Endothelial cell of umbilical vein (primary cell): Measurements from ENCODE around the gene LSM5. TPM values are rescaled to one million over a fixed set of nuclear protein-coding genes. Genes with fewer than 3 reads are reported as not detected.

Experiments
- BruUV-seq: library from RNA; stranded (reverse); fragments of 400-500 nt; replicated peaks from 2 replicates; lab custom pipeline; 2021; lab: Mats Ljungman, UMichigan
- CTCF ChIA-PET: fragments of 300-600, 350-600 bp; sonication (Branson Sonifier 250); formaldehyde crosslinking; loops from one replicate; lab custom pipeline; 2021; ENCODE audit warnings: antibody characterized with exemption, inconsistent platforms; lab: Charles Lee
- POLR2A ChIA-PET: fragments of 300-600, 350-600 bp; sonication (Branson Sonifier 250); formaldehyde crosslinking; loops from one replicate; lab custom pipeline; 2021; ENCODE audit warnings: antibody characterized with exemption, inconsistent platforms; lab: Charles Lee
- DNase-seq: peaks from one replicate; pipeline ENCODE4 v3.0.0-alpha.2; 2011; ENCODE audit warnings: low read depth, low spot score
- FAIRE-seq: peaks from 2 replicates; lab custom pipeline; 2011; peaks lifted over from hg19 to GRCh38; lab: Jason Lieb, UNC
- H2AFZ ChIP-seq: 2 replicates; pipeline ENCODE4 v1.6.0; 2012; ENCODE audit warnings: low read depth, low read length, control low read depth, inconsistent platforms
- H3K27ac ChIP-seq: 2 replicates; pipeline ENCODE4 v1.5.1; 2011; ENCODE audit warnings: low read depth, mild to moderate bottlenecking, control low read depth, low read length, moderate library complexity; ENCODE audit not compliant: insufficient read depth
- H3K27me3 ChIP-seq, 2 experiments: 2 replicates each; pipeline versions ENCODE4 v1.6.0 to v1.6.1; 2011; ENCODE audit warnings: low read length in 2 of 2, mixed read lengths in 1 of 2; ENCODE audit not compliant: control insufficient read depth in 2 of 2, insufficient read depth in 2 of 2
- H3K36me3 ChIP-seq, 2 experiments: 2 replicates in 1 of 2; 3 replicates in 1 of 2; pipeline ENCODE4 v1.5.1; 2011; ENCODE audit warnings: low read length in 2 of 2, mild to moderate bottlenecking in 1 of 2, moderate library complexity in 1 of 2; ENCODE audit not compliant: control insufficient read depth in 2 of 2, insufficient read depth in 2 of 2; ENCODE audit errors: extremely low read depth in 1 of 2
- H3K4me1 ChIP-seq: 3 replicates; pipeline ENCODE4 v1.5.1; 2011; ENCODE audit warnings: mild to moderate bottlenecking, low read length; ENCODE audit not compliant: control insufficient read depth, insufficient read depth; ENCODE audit errors: extremely low read depth
- H3K4me2 ChIP-seq: 2 replicates; pipeline ENCODE4 v1.6.1; 2011; ENCODE audit warnings: low read length, control low read depth, mixed read lengths; ENCODE audit not compliant: insufficient read depth
- H3K4me3 ChIP-seq, 3 experiments: fragments of 200-600 bp in 1 of 3; sonication (generic), shearing (Covaris generic) in 1 of 3; replicated peaks in 1 of 3; 2 replicates each; pipeline ENCODE4 v1.5.1; 2011 to 2016; ENCODE audit warnings: control low read depth in 3 of 3, low read length in 3 of 3, mild to moderate bottlenecking in 2 of 3, inconsistent platforms in 1 of 3, low read depth in 1 of 3, moderate library complexity in 1 of 3; ENCODE audit not compliant: insufficient read depth in 1 of 3
- H3K79me2 ChIP-seq: 2 replicates; pipeline ENCODE4 v1.6.0; 2012; ENCODE audit warnings: low read length, inconsistent platforms; ENCODE audit not compliant: control insufficient read depth, insufficient read depth
- H3K9ac ChIP-seq: replicated peaks from 2 replicates; pipeline ENCODE3; 2011; ENCODE audit warnings: low read length, control low read depth; ENCODE audit not compliant: insufficient read depth; ENCODE audit errors: extremely low read depth
- H3K9me1 ChIP-seq: replicated peaks from 3 replicates; pipeline ENCODE4 v1.6.0; 2011; ENCODE audit warnings: mild to moderate bottlenecking, low read length; ENCODE audit not compliant: control insufficient read depth, insufficient read depth; ENCODE audit errors: extremely low read depth
- H3K9me3 ChIP-seq: replicated peaks from 2 replicates; pipeline ENCODE4 v1.5.1; 2012; ENCODE audit warnings: low read length, inconsistent platforms; ENCODE audit not compliant: control insufficient read depth, insufficient read depth
- H4K20me1 ChIP-seq: replicated peaks from 2 replicates; pipeline ENCODE3; 2011; ENCODE audit warnings: mild to moderate bottlenecking, low read length; ENCODE audit not compliant: control insufficient read depth, insufficient read depth; ENCODE audit errors: extremely low read depth
- CTCF ChIP-seq, 2 donors: IDR thresholded peaks; 1 replicate in 1 of 2; 2 replicates in 1 of 2; pipeline ENCODE4 v1.5.1; 2011; ENCODE audit warnings: low read length in 2 of 2, mild to moderate bottlenecking in 2 of 2, moderate library complexity in 2 of 2, control low read depth in 1 of 2, inconsistent platforms in 1 of 2, low read depth in 1 of 2; ENCODE audit not compliant: insufficient read depth in 1 of 2; ENCODE audit errors: extremely low read depth in 1 of 2
- EZH2 ChIP-seq: IDR thresholded peaks from 2 replicates; pipeline ENCODE4 v1.6.1; 2012; ENCODE audit warnings: borderline replicate concordance, low read depth, mild to moderate bottlenecking, moderate library complexity, low read length, inconsistent platforms; ENCODE audit not compliant: severe bottlenecking
- FOS ChIP-seq: IDR thresholded peaks from 2 replicates; pipeline ENCODE4 v1.6.1; 2011; ENCODE audit warnings: mild to moderate bottlenecking, low read length, moderate library complexity, borderline replicate concordance; ENCODE audit not compliant: insufficient read depth
- GATA2 ChIP-seq: IDR thresholded peaks from 2 replicates; pipeline ENCODE4 v1.7.0; 2011; ENCODE audit warnings: low read depth, mild to moderate bottlenecking, moderate library complexity, mixed read lengths, low read length; ENCODE audit not compliant: insufficient read length, insufficient read depth
- JUN ChIP-seq: IDR thresholded peaks from 2 replicates; pipeline ENCODE4 v1.6.1; 2011; ENCODE audit warnings: borderline replicate concordance, low read depth; ENCODE audit not compliant: insufficient read length, insufficient read depth
- MAX ChIP-seq: IDR thresholded peaks from 2 replicates; pipeline ENCODE4 v1.6.1; 2011; ENCODE audit not compliant: insufficient read depth, insufficient read length
- MYC ChIP-seq: IDR thresholded peaks from one replicate; pipeline ENCODE4 v1.6.1; 2011; ENCODE audit warnings: mild to moderate bottlenecking, low read depth, low read length
- POLR2A ChIP-seq: IDR thresholded peaks from 2 replicates; pipeline ENCODE4 v1.6.1; 2012; ENCODE audit warnings: low read depth, mild to moderate bottlenecking, control low read depth, low read length
- POLR2AphosphoS5 ChIP-seq: IDR thresholded peaks from 2 replicates; pipeline ENCODE4 v1.6.1; 2012; ENCODE audit warnings: low read depth, mild to moderate bottlenecking, control low read depth, low read length, moderate library complexity; ENCODE audit not compliant: insufficient read depth
- dilution Hi-C: fragments of 300-500 bp; cut with MboI; formaldehyde crosslinking; loops from one replicate; pipeline ENCODE4 v1.15.0; 2019; ENCODE audit warnings: low sequenced_read_pairs; ENCODE audit not compliant: extremely low pct_ligation_motif_present
- intact Hi-C: fragments of 100-400 bp; cut with micrococcal nuclease; formaldehyde crosslinking; loops from one replicate; pipeline ENCODE4 v1.10.0; 2022
- polyA plus RNA-seq, 4 experiments: library from polyadenylated mRNA; depleted of rRNA in 3 of 4; stranded (reverse) in 3 of 4; unstranded in 1 of 4; fragments of >200 nt; gene quantifications; 2 replicates each; pipeline versions ENCODE4 v1.2.1 to v1.2.3, GENCODE V29; 2011 to 2012; ENCODE audit warnings: missing spikeins in 1 of 4
- total RNA-seq: library from RNA; stranded (reverse); gene quantifications from 2 replicates; pipeline ENCODE4 v1.2.3, GENCODE V29; 2021

LSM5 gene
- total and polyA plus RNA-seq, 2 donors (not counting 3 experiments of a cell fraction or from before 2014, with no cell fraction given): 36.3 to 68.1 TPM

- Histone ChIP-seq H3K4me2 (no peak overlapping the region), H3K4me3 (no peak overlapping the region), H3K27ac (no peak overlapping the region), H3K9me3 (no peaks in the 10 kb centered on the region), H3K79me2 (peaks cover 19% of the 10 kb centered on the region), H3K36me3 (no peaks in the 10 kb centered on the region), H3K9ac (no peak overlapping the region), H3K27me3 (no peaks in the 10 kb centered on the region), H3K9me1 (no peaks in the 10 kb centered on the region), H3K4me1 (peaks cover under 1% of the 10 kb centered on the region), H4K20me1 (no peaks in the 10 kb centered on the region), H2AFZ (no peak overlapping the region)
- intact Hi-C loops (no loop called here), dilution Hi-C loops (no loop called here)
- DNase-seq: no peak
- TF ChIP-seq CTCF (IDR thresholded peaks at IDR 0.05; ENCODE audit: extremely low read depth in 1 of 2, insufficient read depth in 1 of 2, low read depth in 1 of 2, low read length in 2 of 2): no peak
- no peak for TF ChIP-seq MYC
- no peak for TF ChIP-seq JUN
- no peak for TF ChIP-seq FOS
- no peak for TF ChIP-seq POLR2A
- TF ChIP-seq EZH2: no peak
- no peak for TF ChIP-seq MAX
- TF ChIP-seq POLR2AphosphoS5: no peak
- TF ChIP-seq GATA2: no peak
- no TSS peak for BruUV-seq
- FAIRE-seq: no peak
- ChIA-PET CTCF (interaction anchor here (0.5 to 1.1 kb wide), 2 partner anchors 37 to 1389 kb away, joined by 3 read pairs; no protein-coding TSS in a partner anchor), POLR2A (no interaction called here)
Observed at GRCh38 chr7:32531402-32531801, 41.2 kb upstream of the LSM5 start.
